ENCODE data around the gene MARVELD1. TPM values are rescaled to one million over a fixed set of nuclear protein-coding genes. Genes with fewer than 3 reads are reported as not detected.
A peak's percentile ranks its signal among the peaks of the same experiment; 100 is the strongest.

MARVELD1 gene
- total RNA-seq, 1 donor from 2014 or later: 6.4 TPM

DNA sequence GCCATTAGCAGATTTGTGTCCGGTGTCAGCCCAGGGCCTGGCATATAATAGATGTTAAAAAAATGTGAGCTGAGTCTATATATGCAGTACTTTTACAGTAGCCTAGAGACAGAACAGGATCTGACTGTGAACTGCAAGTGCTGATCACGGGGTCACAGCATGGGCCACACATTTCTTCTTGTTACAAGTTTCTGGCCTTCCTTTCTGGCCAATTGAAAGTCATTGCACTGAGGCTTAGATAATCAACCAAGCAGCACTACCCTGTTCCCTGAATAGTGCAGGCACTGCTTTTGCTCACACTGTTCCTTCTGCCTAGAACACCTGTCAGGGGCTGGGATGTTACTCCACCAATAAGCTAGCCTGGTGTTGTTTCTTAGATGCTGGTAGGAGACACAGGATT is 5.4 kb upstream of the MARVELD1 start:
- no peak overlapping the region for H3K4me3 ChIP-seq
- H3K36me3 ChIP-seq: no peaks in the 10 kb centered on the region
- H3K9me3 ChIP-seq (replicated peaks): no peaks in the 10 kb centered on the region
- intact Hi-C loops (cut with micrococcal nuclease): no loop called here
- H3K4me1 ChIP-seq: peaks cover 17% of the 10 kb centered on the region
- H3K27me3 ChIP-seq (ENCODE audit: low read depth): no peaks in the 10 kb centered on the region
- H3K27ac ChIP-seq (replicated peaks): no peak overlapping the region
- TF ChIP-seq, protein P1, sequence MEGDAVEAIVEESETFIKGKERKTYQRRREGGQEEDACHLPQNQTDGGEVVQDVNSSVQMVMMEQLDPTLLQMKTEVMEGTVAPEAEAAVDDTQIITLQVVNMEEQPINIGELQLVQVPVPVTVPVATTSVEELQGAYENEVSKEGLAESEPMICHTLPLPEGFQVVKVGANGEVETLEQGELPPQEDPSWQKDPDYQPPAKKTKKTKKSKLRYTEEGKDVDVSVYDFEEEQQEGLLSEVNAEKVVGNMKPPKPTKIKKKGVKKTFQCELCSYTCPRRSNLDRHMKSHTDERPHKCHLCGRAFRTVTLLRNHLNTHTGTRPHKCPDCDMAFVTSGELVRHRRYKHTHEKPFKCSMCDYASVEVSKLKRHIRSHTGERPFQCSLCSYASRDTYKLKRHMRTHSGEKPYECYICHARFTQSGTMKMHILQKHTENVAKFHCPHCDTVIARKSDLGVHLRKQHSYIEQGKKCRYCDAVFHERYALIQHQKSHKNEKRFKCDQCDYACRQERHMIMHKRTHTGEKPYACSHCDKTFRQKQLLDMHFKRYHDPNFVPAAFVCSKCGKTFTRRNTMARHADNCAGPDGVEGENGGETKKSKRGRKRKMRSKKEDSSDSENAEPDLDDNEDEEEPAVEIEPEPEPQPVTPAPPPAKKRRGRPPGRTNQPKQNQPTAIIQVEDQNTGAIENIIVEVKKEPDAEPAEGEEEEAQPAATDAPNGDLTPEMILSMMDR (IDR thresholded peaks at IDR 0.05; ENCODE audit: borderline replicate concordance): no peak
- DNase-seq: no peak

DNA sequence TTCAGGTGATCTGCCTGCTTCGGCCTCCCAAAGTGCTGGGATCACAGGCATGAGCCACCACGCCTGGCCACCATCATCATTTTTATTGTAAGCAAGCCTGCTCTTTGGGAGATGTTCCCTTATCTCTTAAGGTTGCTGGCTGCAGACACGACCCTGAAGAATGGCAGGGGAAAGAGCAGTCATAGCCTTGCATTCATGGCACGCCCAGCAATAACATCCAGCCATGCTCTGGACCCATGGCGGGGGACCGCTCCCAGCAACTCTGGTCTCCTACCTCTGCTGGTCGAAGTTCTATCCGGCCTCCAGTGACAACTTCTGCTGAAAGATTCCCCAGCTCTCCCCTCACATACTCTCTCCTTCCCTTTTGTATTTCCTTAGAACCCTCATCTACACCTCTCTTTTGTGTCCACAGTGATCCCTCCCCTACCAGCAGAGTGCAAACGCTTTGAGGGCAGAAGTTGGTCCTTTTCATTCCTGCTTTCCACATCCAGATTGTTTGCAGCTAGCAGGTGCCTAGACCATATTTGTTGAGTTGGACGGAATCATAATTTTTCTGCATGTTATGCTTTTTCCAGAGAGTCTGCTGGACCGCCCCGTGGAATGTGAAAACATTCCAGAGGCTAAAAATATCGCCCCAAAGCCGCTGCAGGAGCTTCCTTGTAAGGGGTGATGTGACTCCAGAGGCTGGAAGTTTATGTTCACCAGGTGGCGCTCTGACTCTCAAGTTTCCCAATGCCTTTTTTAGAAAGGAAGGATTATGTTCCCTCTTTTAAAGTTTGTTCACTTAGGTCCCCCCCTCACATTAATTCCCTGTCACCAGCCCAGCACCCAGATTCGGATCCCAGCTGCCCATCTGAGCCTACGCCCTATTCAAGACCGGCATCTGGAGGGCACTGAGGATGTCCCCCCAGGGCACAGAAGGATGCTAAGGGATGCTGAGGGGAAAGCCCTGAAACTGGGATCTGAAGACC is 4.3 kb upstream of the MARVELD1 start:
- H3K4me1 ChIP-seq: peaks cover 26% of the 10 kb centered on the region

DNA sequence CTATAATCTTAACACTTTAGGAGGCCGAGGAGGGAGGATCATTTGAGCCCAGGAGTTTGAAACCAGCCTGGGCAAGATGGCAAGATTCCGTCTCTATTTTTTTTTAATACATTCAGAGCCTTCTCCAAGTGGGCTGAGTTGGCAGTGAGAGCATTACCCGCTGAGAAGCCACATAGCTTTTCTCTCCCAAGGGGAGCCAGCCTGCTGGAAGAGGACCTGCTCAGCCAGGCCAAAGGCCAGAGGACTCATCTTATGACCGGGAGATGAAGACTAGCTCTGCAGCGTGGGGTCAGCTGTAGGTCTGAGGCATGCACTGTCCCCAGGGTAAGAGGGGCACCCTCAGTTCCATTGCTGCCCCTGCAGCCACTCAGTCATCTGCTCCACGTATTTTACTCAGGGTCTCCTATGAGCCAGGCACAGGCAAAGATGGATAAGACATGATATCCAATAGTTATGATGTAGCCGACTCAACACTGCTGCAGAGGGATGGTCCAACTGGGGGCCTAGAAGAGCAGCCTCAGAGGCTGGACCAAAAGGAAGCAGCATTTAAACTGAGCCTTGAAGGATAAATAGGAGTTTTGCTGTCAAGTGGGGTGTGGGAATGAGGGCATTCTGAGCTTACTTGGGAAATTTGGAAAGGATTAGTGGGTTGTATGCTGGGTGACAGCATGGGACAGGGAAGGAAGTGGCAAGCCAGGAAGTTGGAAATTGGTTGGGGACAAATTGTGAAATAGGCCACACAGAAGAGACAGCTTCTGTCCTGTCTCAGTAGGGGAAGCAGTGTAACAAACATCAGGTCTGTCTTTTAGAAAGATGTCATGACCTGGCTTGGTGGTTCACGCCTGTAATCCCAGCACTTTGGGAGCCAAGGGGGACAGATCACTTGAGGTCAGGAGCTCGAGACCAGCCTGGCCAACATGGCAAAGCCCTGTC is 1.6 kb upstream of the MARVELD1 start:
- no peaks in the 10 kb centered on the region for H3K9me3 ChIP-seq (replicated peaks)
- no peak for DNase-seq
- H3K4me3 ChIP-seq: no peak overlapping the region
- peaks cover 52% of the 10 kb centered on the region for H3K4me1 ChIP-seq
- intact Hi-C loops (cut with micrococcal nuclease): no loop called here
- H3K27me3 ChIP-seq (ENCODE audit: low read depth): no peaks in the 10 kb centered on the region
- H3K27ac ChIP-seq (replicated peaks): peak overlapping the region; percentile 96
- TF ChIP-seq, protein P1 (IDR thresholded peaks at IDR 0.05; ENCODE audit: borderline replicate concordance): no peak
- no peaks in the 10 kb centered on the region for H3K36me3 ChIP-seq

More for the DNA sequence above, 4.3 kb upstream of the MARVELD1 start:
- peak; percentile 59 for DNase-seq
- intact Hi-C loops (cut with micrococcal nuclease): no loop called here
- no peaks in the 10 kb centered on the region for H3K9me3 ChIP-seq (replicated peaks)
- H3K36me3 ChIP-seq: no peaks in the 10 kb centered on the region
- TF ChIP-seq, protein P1 (IDR thresholded peaks at IDR 0.05; ENCODE audit: borderline replicate concordance): peak; percentile 79
- H3K27ac ChIP-seq (replicated peaks): no peak overlapping the region
- H3K4me3 ChIP-seq: no peak overlapping the region
- H3K27me3 ChIP-seq (ENCODE audit: low read depth): no peaks in the 10 kb centered on the region

DNA sequence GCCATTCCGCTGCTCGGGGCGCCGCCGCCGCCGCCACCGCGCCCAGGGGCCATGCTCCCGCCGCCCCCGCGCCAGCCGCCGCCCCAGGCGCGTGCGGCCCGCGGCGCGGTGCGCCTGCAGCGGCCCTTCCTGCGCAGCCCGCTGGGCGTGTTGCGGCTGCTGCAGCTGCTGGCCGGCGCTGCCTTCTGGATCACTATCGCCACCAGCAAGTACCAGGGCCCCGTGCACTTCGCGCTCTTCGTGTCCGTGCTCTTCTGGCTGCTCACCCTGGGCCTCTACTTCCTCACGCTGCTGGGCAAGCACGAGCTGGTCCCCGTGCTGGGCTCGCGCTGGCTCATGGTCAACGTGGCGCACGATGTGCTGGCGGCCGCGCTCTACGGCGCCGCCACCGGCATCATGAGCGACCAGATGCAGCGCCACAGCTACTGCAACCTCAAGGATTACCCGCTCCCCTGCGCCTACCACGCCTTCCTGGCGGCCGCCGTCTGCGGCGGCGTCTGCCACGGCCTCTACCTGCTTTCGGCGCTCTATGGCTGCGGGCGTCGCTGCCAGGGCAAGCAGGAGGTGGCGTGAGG is 383 bp downstream of the MARVELD1 start:
- Histone ChIP-seq H3K4me3 (peak overlapping the region; percentile 86), H3K9me3 (replicated peaks) (no peaks in the 10 kb centered on the region), H3K27ac (replicated peaks) (peak overlapping the region; percentile 96), H3K27me3 (ENCODE audit: low read depth) (no peaks in the 10 kb centered on the region), H3K36me3 (no peaks in the 10 kb centered on the region), H3K4me1 (peaks cover 69% of the 10 kb centered on the region)
- intact Hi-C loops (cut with micrococcal nuclease): no loop called here
- peak; percentile 75 for DNase-seq
- TF ChIP-seq, protein P1 (IDR thresholded peaks at IDR 0.05; ENCODE audit: borderline replicate concordance): peak; percentile 31
